Ovary (tissue), 3 donors: ENCODE results near the gene ADAR.

Experiments
- EP300 ChIP-seq: sonication (generic); formaldehyde crosslinking; IDR thresholded peaks from one replicate; pipeline ENCODE4 v1.6.1; 2017; ENCODE audit warnings: antibody characterized with exemption
- POLR2A ChIP-seq: fragments of 450-650 bp; IDR thresholded peaks from one replicate; pipeline ENCODE4 v1.6.1; 2017; ENCODE audit warnings: antibody characterized with exemption, mild to moderate bottlenecking, moderate library complexity
- TF ChIP-seq, protein P1 (sequence below), 3 donors: fragments of 450-650 bp in 2 of 3; fragments of 200-600 bp in 1 of 3; IDR thresholded peaks; one replicate each; pipeline versions ENCODE4 v1.5.1 to v1.8.0; 2016 to 2022; ENCODE audit warnings: antibody characterized with exemption in 3 of 3, mild to moderate bottlenecking in 1 of 3
- donor health status: DM: no; HTN: no; CAD: no.

DNA sequence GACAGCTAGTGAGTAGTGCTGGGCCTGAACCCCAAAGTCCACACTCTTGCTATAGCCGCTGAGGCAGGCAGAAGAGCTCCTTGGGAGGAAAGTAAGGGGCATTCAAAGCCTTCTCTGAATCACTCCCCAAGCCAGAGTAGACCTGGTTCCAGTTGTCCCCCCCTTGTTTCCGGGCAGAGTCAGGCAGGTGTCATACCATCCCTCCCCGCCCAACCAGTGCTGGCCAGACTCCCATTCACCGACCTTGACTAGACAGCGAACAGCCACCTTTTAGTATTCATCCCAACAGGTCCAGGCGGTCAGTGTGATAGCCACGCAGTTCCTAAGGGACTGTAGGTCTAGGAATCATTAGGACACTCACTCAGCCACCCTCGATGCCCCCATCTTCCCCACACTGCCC is 28.6 kb downstream of the ADAR start:
- TF ChIP-seq, protein P1, sequence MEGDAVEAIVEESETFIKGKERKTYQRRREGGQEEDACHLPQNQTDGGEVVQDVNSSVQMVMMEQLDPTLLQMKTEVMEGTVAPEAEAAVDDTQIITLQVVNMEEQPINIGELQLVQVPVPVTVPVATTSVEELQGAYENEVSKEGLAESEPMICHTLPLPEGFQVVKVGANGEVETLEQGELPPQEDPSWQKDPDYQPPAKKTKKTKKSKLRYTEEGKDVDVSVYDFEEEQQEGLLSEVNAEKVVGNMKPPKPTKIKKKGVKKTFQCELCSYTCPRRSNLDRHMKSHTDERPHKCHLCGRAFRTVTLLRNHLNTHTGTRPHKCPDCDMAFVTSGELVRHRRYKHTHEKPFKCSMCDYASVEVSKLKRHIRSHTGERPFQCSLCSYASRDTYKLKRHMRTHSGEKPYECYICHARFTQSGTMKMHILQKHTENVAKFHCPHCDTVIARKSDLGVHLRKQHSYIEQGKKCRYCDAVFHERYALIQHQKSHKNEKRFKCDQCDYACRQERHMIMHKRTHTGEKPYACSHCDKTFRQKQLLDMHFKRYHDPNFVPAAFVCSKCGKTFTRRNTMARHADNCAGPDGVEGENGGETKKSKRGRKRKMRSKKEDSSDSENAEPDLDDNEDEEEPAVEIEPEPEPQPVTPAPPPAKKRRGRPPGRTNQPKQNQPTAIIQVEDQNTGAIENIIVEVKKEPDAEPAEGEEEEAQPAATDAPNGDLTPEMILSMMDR (IDR thresholded peaks at IDR 0.05), result no peak
- no peak for TF ChIP-seq POLR2A
- no peak for TF ChIP-seq EP300
